Heart right ventricle (tissue), 16 donors: ENCODE measurements around the gene ALLC. TPM values are rescaled to one million over a fixed set of nuclear protein-coding genes. Genes with fewer than 3 reads are reported as not detected.

Experiments
- ATAC-seq, 8 donors: fragments of 200-7000 bp; cut with Tn5 transposase; one replicate each; pipeline ENCODE4 v1.9.1; 2020; ENCODE audit warnings: mild to moderate bottlenecking in 8 of 8, moderate library complexity in 8 of 8, moderate number of reproducible peaks in 1 of 8
- DNase-seq, 2 donors: peaks; one replicate each; pipeline ENCODE4 v3.0.0-alpha.2; 2020
- H3K27ac ChIP-seq, 10 donors: fragments of 200-600 bp; sonication (generic) in 2 of 10; one replicate each; pipeline versions ENCODE4 v1.5.0 to v1.8.0; 2020 to 2022; ENCODE audit warnings: mild to moderate bottlenecking in 3 of 10
- H3K27me3 ChIP-seq, 7 donors: fragments of 200-600 bp; one replicate each; pipeline ENCODE4 v1.8.0; 2021 to 2022; ENCODE audit warnings: mild to moderate bottlenecking in 2 of 7
- H3K36me3 ChIP-seq, 9 donors: fragments of 200-600 bp; sonication (generic) in 1 of 9; one replicate each; pipeline versions ENCODE4 v1.5.0 to v1.8.0; 2020 to 2022; ENCODE audit warnings: mild to moderate bottlenecking in 2 of 9
- H3K4me1 ChIP-seq, 9 donors: fragments of 200-600 bp; sonication (generic) in 1 of 9; one replicate each; pipeline versions ENCODE4 v1.5.0 to v1.8.0; 2020 to 2022; ENCODE audit warnings: mild to moderate bottlenecking in 4 of 9
- H3K4me3 ChIP-seq, 10 donors: fragments of 200-600 bp; sonication (generic) in 2 of 10; one replicate each; pipeline versions ENCODE4 v1.5.0 to v1.8.0; 2020 to 2022; ENCODE audit warnings: mild to moderate bottlenecking in 7 of 10, moderate library complexity in 2 of 10
- H3K9me3 ChIP-seq, 11 donors: fragments of 200-600 bp in 10 of 11; sonication (generic) in 2 of 11; one replicate each; pipeline versions ENCODE4 v1.5.0 to v1.8.0; 2013 to 2022; ENCODE audit warnings: mild to moderate bottlenecking in 2 of 11, control low read depth in 1 of 11, moderate library complexity in 1 of 11
- WGBS, 2 donors: extraction: QIAGEN DNeasy Blood & Tissue Kit; methylation state at CpG; one replicate each; pipeline ENCODE4 v1.1.7; 2013; ENCODE audit warnings: inconsistent platforms in 1 of 2; 5-methylcytosine and 5-hydroxymethylcytosine counted together
- intact Hi-C, 10 donors: fragments of 100-400 bp; cut with DNase I; formaldehyde crosslinking; loops; one replicate each; pipeline versions ENCODE4 v1.11.1 to v1.14.2; 2022
- polyA plus RNA-seq, 2 donors: library from polyadenylated mRNA; stranded (reverse); fragments of 200-250 nt; gene quantifications; one replicate each; pipeline ENCODE4 v1.2.3, GENCODE V29; 2013
- total RNA-seq, 10 donors: library from RNA; stranded (reverse); fragmentation: NEBNext Ultra II Directional in 3 of 10; extraction: Animal tissue kit (Norgen Biotek cat#: 25700) in 3 of 10; gene quantifications; one replicate each; pipeline versions ENCODE4 v1.2.1 to v1.2.4, GENCODE V29; 2021 to 2023
- TF ChIP-seq, protein P1 (sequence below), 9 donors: fragments of 200-600 bp; sonication (generic) in 2 of 9; IDR thresholded peaks; one replicate each; pipeline versions ENCODE4 v1.5.0 to v1.8.0; 2021 to 2022; ENCODE audit warnings: antibody characterized with exemption in 9 of 9, mild to moderate bottlenecking in 5 of 9, moderate library complexity in 1 of 9
- donor health status: Arrhythmogenic right ventricular cardiomyopathy.
- donor health status: ischemic (EF 13 %, LVEDD 7.1; RV severe dilation, severe dysfunction).
- donor health status: healthy with polysubstance abuse.
- donor health status: DM: no; HTN: yes; CAD: no.
- donor health status: DM: no; HTN: no; CAD: no.
- donor health status: ischemic (EF 25% LVEDD 6.9; RV normal size, moderate dysfunction).
- donor health status: ischemic (EF 25% LVEDD 5.7; RV mildly dilated, moderate dysfunction).
- donor health status: healthy.
- donor health status: DM: yes; HTN: yes; CAD: no.
- donor health status: Ischemic cardiomyopathy.
- donor health status: ischemic (EF 35%, LVEDD 5.7; RV mildly dilated, moderate dysfunction).
- donor health status: nonischemic (EF 11% LVEDD 7.7; RV severe dilation, severe dysfunction).
- donor health status: DM: yes; HTN: yes; CAD: no.
- donor health status: PGD.
- donor health status: ischemic (EF 29% LVEDD 5.4; RV normal size, mild dysfunction).
- donor health status: nonischemic (EF 23%, LVEDD 6.1; RV moderate dilation, normal function).

ALLC gene
- total and polyA plus RNA-seq, 12 donors: 0.59 TPM; not detected in 11

DNA sequence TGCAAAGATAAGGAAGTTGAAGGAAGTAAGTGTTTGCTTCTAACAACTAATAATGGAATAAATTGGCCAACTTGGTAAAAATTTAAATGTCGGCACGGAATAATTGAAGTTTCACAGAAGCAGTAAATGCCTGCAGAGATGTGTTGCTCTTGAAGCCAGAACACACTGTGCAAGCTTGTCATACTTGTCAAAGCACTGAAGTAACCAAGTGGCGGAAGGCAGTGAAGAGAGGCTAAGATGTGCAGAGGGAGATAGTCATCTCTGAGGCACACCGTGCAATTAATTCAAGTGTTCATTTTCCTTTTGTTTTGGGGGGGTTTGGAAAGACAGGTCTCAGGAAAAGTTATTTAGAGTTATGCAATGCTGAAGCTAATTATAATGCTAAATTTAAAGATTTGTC, 50.6 kb downstream of the ALLC start:
- ATAC-seq: no peak
- Histone ChIP-seq H3K27me3 (peaks cover 3 to 64% (median 33%) of the 10 kb centered on the region in 7 donors), H3K9me3 (no peaks in the 10 kb centered on the region)

DNA sequence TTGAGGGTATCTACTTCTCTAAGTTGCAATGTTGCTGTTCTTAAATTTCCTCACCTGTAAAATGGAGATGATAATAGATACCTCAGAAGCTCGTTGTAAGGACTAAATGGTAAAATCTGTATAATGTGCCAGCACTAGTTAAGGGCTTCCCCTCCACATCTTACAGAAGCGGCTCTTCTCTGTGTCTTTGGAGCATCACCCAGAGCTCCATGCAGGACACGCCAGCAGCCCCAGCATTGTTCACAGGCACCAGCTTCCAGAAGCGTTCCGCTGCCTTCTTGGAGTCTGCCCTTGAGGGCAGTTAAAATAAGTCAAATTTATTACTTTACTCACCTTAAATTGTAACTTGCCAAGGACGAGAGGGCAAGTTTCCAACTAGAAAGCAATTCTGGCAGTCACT, 51.2 kb downstream of the ALLC start:
- Histone ChIP-seq H3K27ac (no peak overlapping the region), H3K4me3 (no peak overlapping the region), H3K9me3 (no peaks in the 10 kb centered on the region), H3K36me3 (no peaks in the 10 kb centered on the region), H3K4me1 (peaks cover 0 to 7% (median 0%) of the 10 kb centered on the region in 9 donors), H3K27me3 (peaks cover 0 to 57% (median 27%) of the 10 kb centered on the region in 7 donors)
- TF ChIP-seq, protein P1, sequence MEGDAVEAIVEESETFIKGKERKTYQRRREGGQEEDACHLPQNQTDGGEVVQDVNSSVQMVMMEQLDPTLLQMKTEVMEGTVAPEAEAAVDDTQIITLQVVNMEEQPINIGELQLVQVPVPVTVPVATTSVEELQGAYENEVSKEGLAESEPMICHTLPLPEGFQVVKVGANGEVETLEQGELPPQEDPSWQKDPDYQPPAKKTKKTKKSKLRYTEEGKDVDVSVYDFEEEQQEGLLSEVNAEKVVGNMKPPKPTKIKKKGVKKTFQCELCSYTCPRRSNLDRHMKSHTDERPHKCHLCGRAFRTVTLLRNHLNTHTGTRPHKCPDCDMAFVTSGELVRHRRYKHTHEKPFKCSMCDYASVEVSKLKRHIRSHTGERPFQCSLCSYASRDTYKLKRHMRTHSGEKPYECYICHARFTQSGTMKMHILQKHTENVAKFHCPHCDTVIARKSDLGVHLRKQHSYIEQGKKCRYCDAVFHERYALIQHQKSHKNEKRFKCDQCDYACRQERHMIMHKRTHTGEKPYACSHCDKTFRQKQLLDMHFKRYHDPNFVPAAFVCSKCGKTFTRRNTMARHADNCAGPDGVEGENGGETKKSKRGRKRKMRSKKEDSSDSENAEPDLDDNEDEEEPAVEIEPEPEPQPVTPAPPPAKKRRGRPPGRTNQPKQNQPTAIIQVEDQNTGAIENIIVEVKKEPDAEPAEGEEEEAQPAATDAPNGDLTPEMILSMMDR (IDR thresholded peaks at IDR 0.05): no peak
- ATAC-seq (no peak), DNase-seq (no peak)
- WGBS, 2 donors: 84 to 86% methylated on average over 6 of the region's 6 CpGs
- intact Hi-C loops: no loop called here

More for the DNA sequence above, 50.6 kb downstream of the ALLC start:
- peaks cover 0 to 11% (median 0%) of the 10 kb centered on the region in 9 donors for H3K4me1 ChIP-seq
- TF ChIP-seq, protein P1 (IDR thresholded peaks at IDR 0.05): no peak
- H3K4me3 ChIP-seq: no peak overlapping the region
- H3K27ac ChIP-seq: no peak overlapping the region
- DNase-seq: no peak
- intact Hi-C loops: no loop called here
- 78 to 82% methylated on average over 4 of the region's 4 CpGs for WGBS, 2 donors
- no peaks in the 10 kb centered on the region for H3K36me3 ChIP-seq

DNA sequence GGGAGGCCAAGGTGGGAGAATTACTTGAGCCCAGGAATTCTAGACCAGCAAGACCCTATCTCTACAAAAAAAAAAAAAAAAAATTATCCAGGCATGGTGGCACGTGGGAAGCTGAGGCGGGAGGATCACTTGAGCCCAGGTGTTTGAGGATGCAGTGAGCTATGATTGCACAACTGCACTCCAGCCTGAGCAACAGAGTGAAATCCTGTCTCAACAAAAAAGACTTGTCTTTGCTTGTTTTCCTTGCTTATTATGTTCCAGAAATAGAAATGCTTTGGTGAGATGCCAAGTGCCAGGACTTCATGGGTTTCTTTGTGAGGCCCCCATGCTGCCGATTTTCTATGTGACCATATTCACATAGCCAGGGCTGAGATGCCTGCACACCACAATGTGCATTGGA, 54.4 kb downstream of the ALLC start:
- Histone ChIP-seq H3K27ac (peak overlapping the region in 1 of 10 donors; percentile 31), H3K9me3 (no peaks in the 10 kb centered on the region), H3K36me3 (no peaks in the 10 kb centered on the region), H3K4me1 (peaks cover 0 to 7% (median 0%) of the 10 kb centered on the region in 9 donors), H3K4me3 (no peak overlapping the region), H3K27me3 (peaks cover 0 to 28% (median 11%) of the 10 kb centered on the region in 7 donors)
- WGBS, 2 donors: 57 to 67% methylated on average over 3 of the region's 3 CpGs
- DNase-seq (no peak), ATAC-seq (peak in 1 of 8 donors; percentile 30)
- TF ChIP-seq, protein P1 (IDR thresholded peaks at IDR 0.05): no peak
- intact Hi-C loops: no loop called here

DNA sequence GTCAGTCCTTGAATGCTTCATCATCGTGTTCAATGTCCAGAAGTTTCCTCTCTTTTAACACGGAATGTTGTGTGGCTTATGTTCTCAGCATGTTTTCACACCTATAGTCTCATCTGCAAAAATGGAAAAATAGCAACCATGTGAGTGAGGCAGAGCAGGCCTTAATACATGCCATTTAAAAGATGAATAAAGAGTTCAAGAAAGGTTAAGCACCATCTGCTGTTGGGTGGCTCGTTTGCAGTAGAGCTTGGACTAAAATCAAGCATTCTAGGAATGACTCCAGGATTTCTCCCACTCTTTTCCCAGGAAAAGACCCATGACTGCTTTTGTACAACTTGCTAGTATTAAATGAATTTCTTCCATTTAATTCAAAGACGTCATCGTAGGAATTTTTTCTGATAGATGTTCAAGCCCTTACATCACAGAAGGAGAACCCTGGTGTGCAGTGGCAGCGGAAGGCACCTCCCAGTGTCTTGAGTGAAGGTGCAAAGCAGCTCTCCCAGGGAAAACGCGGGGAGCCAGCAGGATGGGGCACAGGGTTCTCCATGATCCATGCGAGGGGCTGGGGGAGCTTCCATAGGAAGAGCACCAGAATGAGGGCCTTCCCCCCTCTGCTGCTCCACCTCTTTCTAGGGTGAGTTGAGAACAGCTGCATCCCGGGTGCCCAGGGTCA, 55.0 kb downstream of the ALLC start:
- Histone ChIP-seq H3K27ac (peak overlapping the region in 2 of 10 donors; percentile 30 to 80), H3K27me3 (peaks cover 0 to 25% (median 11%) of the 10 kb centered on the region in 7 donors), H3K4me3 (no peak overlapping the region), H3K9me3 (no peaks in the 10 kb centered on the region), H3K36me3 (no peaks in the 10 kb centered on the region), H3K4me1 (peaks cover 0 to 7% (median 0%) of the 10 kb centered on the region in 9 donors)
- TF ChIP-seq, protein P1 (IDR thresholded peaks at IDR 0.05): no peak
- peak in 7 of 8 donors; percentile 28 to 76 (median 63) for ATAC-seq
- 59 to 63% methylated on average over 10 of the region's 10 CpGs for WGBS, 2 donors
- intact Hi-C loops: no loop called here
- no peak for DNase-seq
